Measurements from ENCODE around the gene IKZF1. TPM values are rescaled to one million over a fixed set of nuclear protein-coding genes. Genes with fewer than 3 reads are reported as not detected.
A peak's percentile ranks its signal among the peaks of the same experiment; 100 is the strongest.
"Not testable (repeated sequence)": the region's sequence is repeated elsewhere in the genome, so short reads cannot be mapped to it uniquely, and the experiment has no call there.

Gene IKZF1
- total and polyA plus RNA-seq, 9 of the 15 experiments (the other 6 are each of a cell fraction or from before 2014, with no cell fraction given): 12.6 to 85.3 (median 44.7) TPM

DNA sequence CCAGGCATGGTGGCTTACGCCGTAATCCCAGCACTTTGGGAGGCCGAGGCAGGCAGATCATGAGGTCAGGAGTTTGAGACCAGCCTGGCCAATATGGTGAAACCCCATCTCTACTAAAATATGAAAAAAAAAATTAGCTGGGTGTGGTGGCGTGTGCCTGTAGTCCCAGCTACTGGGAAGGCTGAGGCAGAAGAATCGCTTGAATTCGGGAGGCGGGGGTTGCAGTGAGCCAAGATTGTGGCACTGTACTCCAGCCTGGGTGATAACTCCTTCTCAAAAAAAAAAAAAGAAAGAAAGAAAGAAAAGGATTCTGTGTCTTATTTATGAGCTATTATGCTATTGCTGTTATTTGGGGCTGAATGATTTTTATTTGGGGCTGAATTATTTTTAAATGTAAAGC lies 35.0 kb downstream of the IKZF1 start:
- H4K20me1 ChIP-seq (replicated peaks; ENCODE audit: control insufficient read depth, insufficient read depth, low read length); H3K9me3 ChIP-seq (replicated peaks; ENCODE audit: control insufficient read depth, insufficient read depth, low read depth, low read length); H3K9me1 ChIP-seq (ENCODE audit: control insufficient read depth, insufficient read depth, low read length); CTCF ChIA-PET (ENCODE audit: low intra/inter-chr PET ratio); FAIRE-seq; H3K27me3 ChIP-seq (ENCODE audit: control insufficient read depth in 2 of 2, insufficient read depth in 2 of 2, low read length in 2 of 2); intact Hi-C loops (cut with micrococcal nuclease); BruUV-seq (replicated peaks); in situ Hi-C loops (cut with MboI); H2AFZ ChIP-seq (ENCODE audit: low read depth, low read length); H3K4me3 ChIP-seq; DNase-seq (ENCODE audit: extremely low read depth in 1 of 4, low spot score in 3 of 4): not testable (repeated sequence)
- TF ChIP-seq ZNF384 (IDR thresholded peaks at IDR 0.05; ENCODE audit: low read depth, low read length): 0 out of 2 replicates have a peak, but pooled peaks have one; percentile 5
- H3K4me2 ChIP-seq (ENCODE audit: insufficient read depth, low read length): peak overlapping the region; percentile 70; the same call in 1 of the 2 replicates
- POLR2A ChIA-PET: interaction anchor here (0.8 to 1.8 kb wide), 8 partner anchors 8 to 112 kb away, joined by 3 to 7 read pairs (median 4); no protein-coding TSS in a partner anchor
- peak overlapping the region in 1 of 2 experiments; percentile 69; a peak in 3 of 4 replicates for H3K9ac ChIP-seq (ENCODE audit: insufficient read depth in 1 of 2, low read depth in 2 of 2, low read length in 2 of 2)
- peak overlapping the region; percentile 74 for H3K27ac ChIP-seq (ENCODE audit: extremely low read depth, low read depth, low read length)
- 0 out of 3 replicates have a peak, but pooled peaks have one; percentile 2 for ATAC-seq
- 12% methylated on average over 5 of the region's 7 CpGs for WGBS (ENCODE audit: insufficient coverage, low coverage, missing lambda C conversion rate)
- H3K79me2 ChIP-seq (ENCODE audit: control insufficient read depth, insufficient read depth, low read length): peaks cover 92% of the 10 kb centered on the region
- H3K4me1 ChIP-seq (replicated peaks in 1 of 2; ENCODE audit: control insufficient read depth in 2 of 2, insufficient read depth in 2 of 2, low read length in 2 of 2): peaks cover 51 to 83% of the 10 kb centered on the region in 2 experiments
- peaks cover 66% of the 10 kb centered on the region for H3K36me3 ChIP-seq (ENCODE audit: control insufficient read depth, insufficient read depth, low read length)

DNA sequence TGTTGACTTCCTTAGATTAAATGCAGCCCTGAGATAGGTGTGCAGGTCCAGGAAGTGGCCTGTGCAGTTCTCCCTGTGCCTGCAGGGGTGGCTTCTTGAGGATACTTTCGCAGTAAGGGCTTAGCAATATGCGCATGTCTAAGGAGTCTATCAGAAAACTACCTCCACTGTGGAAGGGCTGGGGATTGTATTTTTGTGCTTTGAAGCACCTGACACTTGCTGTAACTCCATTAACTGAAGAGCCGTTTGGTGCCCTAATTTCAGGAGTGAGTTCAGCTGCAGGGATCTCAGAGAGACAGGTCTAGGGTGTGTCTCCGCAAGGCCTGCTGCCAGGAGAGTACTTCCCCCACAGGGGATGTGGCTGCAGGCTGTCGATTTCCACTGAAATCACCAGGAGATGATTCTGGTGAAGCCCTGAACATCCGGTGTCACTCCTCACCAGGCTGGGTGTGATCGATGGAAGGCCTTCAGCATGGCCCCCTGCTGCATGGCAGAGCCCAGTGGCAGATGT lies 35.5 kb downstream of the IKZF1 start:
- intact Hi-C loops (cut with micrococcal nuclease): loop anchor here (1.0 to 2.0 kb wide), 3 partner anchors 9 to 33 kb away; no protein-coding TSS in a partner anchor
- WGBS (ENCODE audit: insufficient coverage, low coverage, missing lambda C conversion rate): under 1% methylated on average over 7 of the region's 7 CpGs
- Histone ChIP-seq H3K4me2 (ENCODE audit: insufficient read depth, low read length) (peak overlapping the region; percentile 73), H3K27me3 (ENCODE audit: control insufficient read depth in 2 of 2, insufficient read depth in 2 of 2, low read length in 2 of 2) (no peaks in the 10 kb centered on the region), H3K9me3 (replicated peaks; ENCODE audit: control insufficient read depth, insufficient read depth, low read depth, low read length) (no peaks in the 10 kb centered on the region), H3K27ac (ENCODE audit: extremely low read depth, low read depth, low read length) (peak overlapping the region; percentile 74), H3K79me2 (ENCODE audit: control insufficient read depth, insufficient read depth, low read length) (peaks cover 88% of the 10 kb centered on the region), H3K36me3 (ENCODE audit: control insufficient read depth, insufficient read depth, low read length) (peaks cover 66% of the 10 kb centered on the region), H3K9ac (ENCODE audit: insufficient read depth in 1 of 2, low read depth in 2 of 2, low read length in 2 of 2) (peak overlapping the region; percentile 69 to 76; a peak in 3 of 4 replicates), H3K4me1 (replicated peaks in 1 of 2; ENCODE audit: control insufficient read depth in 2 of 2, insufficient read depth in 2 of 2, low read length in 2 of 2) (peaks cover 45 to 77% of the 10 kb centered on the region in 2 experiments), H3K4me3 (peak overlapping the region; percentile 6; the same call in 1 of the 2 replicates), H4K20me1 (replicated peaks; ENCODE audit: control insufficient read depth, insufficient read depth, low read length) (no peaks in the 10 kb centered on the region), H2AFZ (ENCODE audit: low read depth, low read length) (peak overlapping the region; percentile 78), H3K9me1 (ENCODE audit: control insufficient read depth, insufficient read depth, low read length) (no peaks in the 10 kb centered on the region)
- no TSS peak for BruUV-seq (replicated peaks)
- ChIA-PET CTCF (ENCODE audit: low intra/inter-chr PET ratio) (no interaction called here), POLR2A (interaction anchor here (0.9 to 1.3 kb wide), 3 partner anchors 30 to 112 kb away, joined by 3 to 4 read pairs (median 3); no protein-coding TSS in a partner anchor)
- peak; percentile 84 for ATAC-seq
- no peak for FAIRE-seq
- in situ Hi-C loops (cut with MboI): no loop called here
- peak; percentile 44 to 89 (median 64) for DNase-seq (ENCODE audit: extremely low read depth in 1 of 4, low spot score in 3 of 4)
- peak; percentile 59 for TF ChIP-seq MYNN (IDR thresholded peaks at IDR 0.05)
- TF ChIP-seq MYNN (CRISPR knock-in tag; IDR thresholded peaks at IDR 0.05): no peak
- peak; percentile 48; the same call in 1 of the 2 replicates for TF ChIP-seq MTA3 (IDR thresholded peaks at IDR 0.05; ENCODE audit: borderline replicate concordance)
- peak; percentile 65 for TF ChIP-seq CBFA2T2 (conservative IDR thresholded peaks at IDR 0.05)
- TF ChIP-seq MAZ (CRISPR knock-in tag; conservative IDR thresholded peaks at IDR 0.05 in 1 of 2, IDR thresholded peaks at IDR 0.05 in 1 of 2): peak in 1 of 2 experiments; percentile 29; a peak in 1 of 4 replicates
- 0 out of 2 replicates have a peak, but pooled peaks have one; percentile 32 for TF ChIP-seq GATAD2A (IDR thresholded peaks at IDR 0.05)
- TF ChIP-seq HNRNPLL (IDR thresholded peaks at IDR 0.05; ENCODE audit: low read depth, low read length, poor library complexity, severe bottlenecking): no peak
- no peak for TF ChIP-seq ZNF699 (CRISPR knock-in tag; IDR thresholded peaks at IDR 0.05; ENCODE audit: insufficient replicate concordance)
- peak; percentile 84 for TF ChIP-seq ZKSCAN1 (IDR thresholded peaks at IDR 0.05; ENCODE audit: low read depth, low read length)
- peak; percentile 38; the same call in 1 of the 2 replicates for TF ChIP-seq ZFX (CRISPR knock-in tag; IDR thresholded peaks at IDR 0.05)
- peak; percentile 36; the same call in 1 of the 2 replicates for TF ChIP-seq ATF7 (IDR thresholded peaks at IDR 0.05)
- TF ChIP-seq ARID1B (IDR thresholded peaks at IDR 0.05): peak; percentile 81
- peak in 1 of 2 experiments; percentile 43; a peak in 1 of 4 replicates for TF ChIP-seq HDAC1 (IDR thresholded peaks at IDR 0.05)
- TF ChIP-seq ZNF583 (CRISPR knock-in tag; IDR thresholded peaks at IDR 0.05): 0 out of 2 replicates have a peak, but pooled peaks have one; percentile 50
- peak; percentile 61; the same call in 1 of the 2 replicates for TF ChIP-seq RNF2 (IDR thresholded peaks at IDR 0.05)
